Measurements from ENCODE around the gene ZNF43. TPM values are rescaled to one million over a fixed set of nuclear protein-coding genes. Genes with fewer than 3 reads are reported as not detected.

Gene ZNF43
- total and polyA plus RNA-seq, 2 of the 8 experiments (the other 6 are each of a cell fraction or from before 2014, with no cell fraction given), result 24.7 to 53.1 TPM

DNA sequence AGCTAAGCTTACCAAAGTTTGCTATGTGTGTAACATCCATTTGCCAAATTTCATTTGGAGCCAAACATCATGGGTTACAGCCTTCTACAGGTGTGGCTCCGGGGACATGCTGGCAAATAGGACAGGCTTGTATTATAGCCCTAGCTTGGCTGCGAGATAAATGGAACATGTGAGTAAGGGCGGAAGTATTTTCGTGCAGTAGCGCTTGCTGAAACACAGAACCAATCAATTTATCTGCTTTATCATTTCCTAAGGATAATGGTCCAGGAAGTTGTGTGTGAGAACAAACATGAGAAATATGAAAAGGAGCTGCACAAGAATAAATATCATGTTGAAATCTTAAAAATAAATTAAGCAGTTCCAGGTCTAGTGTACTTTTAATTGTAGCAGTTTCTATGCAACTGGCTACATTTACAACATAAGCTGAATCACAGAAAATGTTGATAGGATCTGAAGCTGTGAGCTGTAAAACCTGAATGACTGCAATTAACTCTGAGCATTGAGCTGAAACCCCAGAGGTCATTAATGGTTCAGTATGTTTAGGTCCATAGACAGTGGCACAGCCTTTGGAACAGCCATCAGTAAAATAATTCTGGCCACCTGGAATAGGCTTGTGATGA, 46.4 kb downstream of the ZNF43 start:
- Histone ChIP-seq H2BK12ac (ENCODE audit: low read depth, low read length) (no peak overlapping the region), H3K56ac (replicated peaks; ENCODE audit: insufficient read length, low read depth, low read length) (no peak overlapping the region), H3K36me3 (ENCODE audit: control insufficient read depth in 2 of 4, insufficient read depth in 4 of 4, low read length in 3 of 4) (no peaks in the 10 kb centered on the region), H3K9ac (replicated peaks in 1 of 4; ENCODE audit: extremely low read depth in 1 of 4, low read depth in 3 of 4, low read length in 3 of 4) (no peak overlapping the region), H3K79me2 (ENCODE audit: control insufficient read depth in 1 of 2, insufficient read depth in 2 of 2, low read length in 2 of 2) (no peaks in the 10 kb centered on the region), H3K4me1 (replicated peaks in 1 of 4; ENCODE audit: control insufficient read depth in 3 of 4, insufficient read depth in 4 of 4, low read length in 3 of 4) (no peaks in the 10 kb centered on the region), H3K23me2 (ENCODE audit: low read depth, low read length) (no peaks in the 10 kb centered on the region), H4K20me1 (replicated peaks in 1 of 2; ENCODE audit: control insufficient read depth in 1 of 2, insufficient read depth in 2 of 2, low read length in 2 of 2) (no peaks in the 10 kb centered on the region), H3K4me2 (ENCODE audit: insufficient read depth in 1 of 2, low read depth in 2 of 2, low read length in 2 of 2) (no peak overlapping the region), H3K4me3 (ENCODE audit: extremely low read depth in 1 of 4, insufficient read depth in 2 of 4, low read depth in 3 of 4, low read length in 4 of 4) (no peak overlapping the region), H3K4ac (replicated peaks; ENCODE audit: insufficient read length, low read depth, low read length) (no peak overlapping the region), H2BK5ac (ENCODE audit: low read depth, low read length) (no peak overlapping the region), H2BK120ac (replicated peaks; ENCODE audit: low read depth, low read length) (no peak overlapping the region), H3K27ac (ENCODE audit: low read depth, low read length) (no peak overlapping the region), H2AFZ (ENCODE audit: low read length) (no peak overlapping the region), H3K14ac (ENCODE audit: insufficient read length) (no peak overlapping the region), H2AK5ac (ENCODE audit: low read depth, low read length) (no peak overlapping the region), H3K79me1 (ENCODE audit: low read depth, low read length) (no peaks in the 10 kb centered on the region), H3K27me3 (replicated peaks in 1 of 4; ENCODE audit: control insufficient read depth in 3 of 4, extremely low read depth in 1 of 4, insufficient read depth in 3 of 4, low read length in 3 of 4) (no peaks in the 10 kb centered on the region), H2BK15ac (ENCODE audit: low read length) (no peak overlapping the region), H4K91ac (replicated peaks; ENCODE audit: insufficient read length, low read length) (no peak overlapping the region), H4K5ac (ENCODE audit: insufficient read length, low read depth, low read length) (no peak overlapping the region), H3K9me3 (ENCODE audit: insufficient read depth in 2 of 2, low read depth in 1 of 2, low read length in 1 of 2) (peaks cover 10 to 12% of the 10 kb centered on the region in 2 experiments; a peak in 3 of 4 replicates), H2BK20ac (ENCODE audit: low read length) (no peak overlapping the region), H4K8ac (ENCODE audit: extremely low read depth, insufficient read depth, low read length) (no peak overlapping the region), H3K23ac (ENCODE audit: insufficient read length) (no peak overlapping the region), H3K18ac (ENCODE audit: extremely low read depth, low read length) (no peak overlapping the region)
- no peak for FAIRE-seq
- ChIA-PET POLR2A (ENCODE audit: partially characterized antibody) (interaction anchor here (0.6 kb wide), 1 partner anchor 722 kb away, joined by 3 read pairs; no protein-coding TSS in a partner anchor), CTCF (ENCODE audit: partially characterized antibody) (no interaction called here)
- TF ChIP-seq CHD1 (IDR thresholded peaks at IDR 0.05; ENCODE audit: low read depth, low read length), result no peak
- DNase-seq (ENCODE audit: low read depth in 1 of 2, low spot score in 2 of 2), result no peak
- 93% methylated on average over 5 of the region's 5 CpGs; no CpG with 5 or more reads in 1 of the 2 experiments for WGBS, 2 experiments (ENCODE audit: extremely low coverage in 1 of 2, insufficient coverage in 1 of 2, insufficient read length in 1 of 2, insufficient replicate concordance in 2 of 2, low coverage in 1 of 2, low lambda C conversion rate in 2 of 2, missing lambda C conversion rate in 1 of 2)
